Hematopoietic multipotent progenitor cell treated with erythropoietin and hydrocortisone succinate and interleukin-3 and kit ligand, for 17 days (in vitro differentiated cells): ENCODE data around the gene SORBS1.

ENCODE experiments used
- DNase-seq: peaks from one replicate; pipeline ENCODE4 v3.0.0-alpha.2; 2015; ENCODE audit warnings: low spot score

The SORBS1 gene

GRCh38 chr10:95315509-95315908 lies 245.7 kb downstream of the SORBS1 start:
- DNase-seq = no peak

GRCh38 chr10:95314192-95314918 lies 246.8 kb downstream of the SORBS1 start:
- DNase-seq = no peak

- no peak for DNase-seq
Measured at GRCh38 chr10:95312986-95313495, 248.1 kb downstream of the SORBS1 start.

- no peak for DNase-seq
Measured at GRCh38 chr10:95312257-95312656, 248.9 kb downstream of the SORBS1 start.

GRCh38 chr10:95309958-95310357 lies 251.2 kb downstream of the SORBS1 start:
- DNase-seq = no peak

GRCh38 chr10:95308389-95309302 lies 252.5 kb downstream of the SORBS1 start:
- DNase-seq = no peak

GRCh38 chr10:95306851-95307250 lies 254.3 kb downstream of the SORBS1 start:
- no peak for DNase-seq

GRCh38 chr10:95306318-95306650 lies 254.9 kb downstream of the SORBS1 start:
- no peak for DNase-seq

GRCh38 chr10:95305606-95306317 lies 255.4 kb downstream of the SORBS1 start:
- no peak for DNase-seq

GRCh38 chr10:95304976-95305375 lies 256.2 kb downstream of the SORBS1 start:
- no peak for DNase-seq

- DNase-seq = no peak
Measured at GRCh38 chr10:95304463-95304862, 256.7 kb downstream of the SORBS1 start.

GRCh38 chr10:95303950-95304349 lies 257.2 kb downstream of the SORBS1 start:
- no peak for DNase-seq

- no peak for DNase-seq
Measured at GRCh38 chr10:95303535-95303934, 257.6 kb downstream of the SORBS1 start.

- DNase-seq = no peak
Measured at GRCh38 chr10:95300022-95300539, 261.1 kb downstream of the SORBS1 start.

GRCh38 chr10:95297402-95297801 lies 263.8 kb downstream of the SORBS1 start:
- DNase-seq = no peak

- DNase-seq = no peak
Measured at GRCh38 chr10:95296764-95297163, 264.4 kb downstream of the SORBS1 start.

GRCh38 chr10:95295031-95295755 lies 266.0 kb downstream of the SORBS1 start:
- no peak for DNase-seq

- no peak for DNase-seq
Measured at GRCh38 chr10:95293631-95294030, 267.5 kb downstream of the SORBS1 start.

GRCh38 chr10:95291365-95292039 lies 269.7 kb downstream of the SORBS1 start:
- DNase-seq = no peak

GRCh38 chr10:95290461-95291364 lies 270.5 kb downstream of the SORBS1 start, which contains the start of gene PDLIM1:
Gene PDLIM1 (minus strand): TSS chr10:95291003. CDS start chr10:95290915, 88 bp downstream.
- DNase-seq = peak; percentile 33
